RWPE1 (cell line): Measurements from ENCODE around the gene TPO.

ENCODE experiments used
- CTCF ChIA-PET: fragments of 350-600 bp; sonication (Branson Sonifier 250); formaldehyde crosslinking; extraction: SDS; loops from one replicate; lab custom pipeline; 2021; lab: Yijun Ruan, JAX
- POLR2A ChIA-PET: fragments of 400-600 bp; formaldehyde crosslinking; extraction: SDS; loops from one replicate; lab custom pipeline; 2020; ENCODE audit warnings: antibody characterized with exemption; ENCODE audit not compliant: low non-redundant PET; lab: Yijun Ruan, JAX
- DNase-seq: peaks from one replicate; pipeline ENCODE4 v3.0.0; 2012; ENCODE audit warnings: low spot score
- H3K27ac ChIP-seq: fragments of 450-650 bp; 2 replicates; pipeline ENCODE4 v1.5.1; 2017
- TF ChIP-seq, protein P1 (sequence below): fragments of 450-650 bp; conservative IDR thresholded peaks from 2 replicates; pipeline ENCODE4 v1.5.1; 2017; ENCODE audit warnings: low read depth, mild to moderate bottlenecking

The TPO gene

DNA sequence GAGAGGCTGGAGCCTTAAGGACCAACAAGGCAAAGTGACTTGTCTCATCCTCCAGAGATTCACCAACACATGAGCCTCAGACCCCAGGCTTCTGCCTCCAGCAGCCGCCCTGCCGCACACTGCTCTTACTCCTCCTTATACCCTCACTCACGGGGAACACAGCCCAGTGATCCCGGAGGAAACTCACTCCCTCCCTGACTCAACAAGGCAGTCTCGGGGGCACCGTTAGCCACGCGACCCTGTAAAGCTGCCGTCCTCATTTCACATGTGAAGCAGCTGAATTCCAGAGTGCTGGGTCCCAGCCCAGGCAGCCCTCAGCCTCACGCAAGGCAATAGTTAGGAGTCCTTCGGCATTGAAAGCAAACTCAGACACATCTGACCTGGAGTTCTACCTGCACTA, 129.7 kb downstream of the TPO start:
- ChIA-PET CTCF (interaction anchor here (1.2 kb wide), 1 partner anchor 8 kb away, joined by 5 read pairs; no protein-coding TSS in a partner anchor), POLR2A (no interaction called here)
- no peak overlapping the region for H3K27ac ChIP-seq
- TF ChIP-seq, protein P1, sequence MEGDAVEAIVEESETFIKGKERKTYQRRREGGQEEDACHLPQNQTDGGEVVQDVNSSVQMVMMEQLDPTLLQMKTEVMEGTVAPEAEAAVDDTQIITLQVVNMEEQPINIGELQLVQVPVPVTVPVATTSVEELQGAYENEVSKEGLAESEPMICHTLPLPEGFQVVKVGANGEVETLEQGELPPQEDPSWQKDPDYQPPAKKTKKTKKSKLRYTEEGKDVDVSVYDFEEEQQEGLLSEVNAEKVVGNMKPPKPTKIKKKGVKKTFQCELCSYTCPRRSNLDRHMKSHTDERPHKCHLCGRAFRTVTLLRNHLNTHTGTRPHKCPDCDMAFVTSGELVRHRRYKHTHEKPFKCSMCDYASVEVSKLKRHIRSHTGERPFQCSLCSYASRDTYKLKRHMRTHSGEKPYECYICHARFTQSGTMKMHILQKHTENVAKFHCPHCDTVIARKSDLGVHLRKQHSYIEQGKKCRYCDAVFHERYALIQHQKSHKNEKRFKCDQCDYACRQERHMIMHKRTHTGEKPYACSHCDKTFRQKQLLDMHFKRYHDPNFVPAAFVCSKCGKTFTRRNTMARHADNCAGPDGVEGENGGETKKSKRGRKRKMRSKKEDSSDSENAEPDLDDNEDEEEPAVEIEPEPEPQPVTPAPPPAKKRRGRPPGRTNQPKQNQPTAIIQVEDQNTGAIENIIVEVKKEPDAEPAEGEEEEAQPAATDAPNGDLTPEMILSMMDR, result no peak
- DNase-seq, result no peak

DNA sequence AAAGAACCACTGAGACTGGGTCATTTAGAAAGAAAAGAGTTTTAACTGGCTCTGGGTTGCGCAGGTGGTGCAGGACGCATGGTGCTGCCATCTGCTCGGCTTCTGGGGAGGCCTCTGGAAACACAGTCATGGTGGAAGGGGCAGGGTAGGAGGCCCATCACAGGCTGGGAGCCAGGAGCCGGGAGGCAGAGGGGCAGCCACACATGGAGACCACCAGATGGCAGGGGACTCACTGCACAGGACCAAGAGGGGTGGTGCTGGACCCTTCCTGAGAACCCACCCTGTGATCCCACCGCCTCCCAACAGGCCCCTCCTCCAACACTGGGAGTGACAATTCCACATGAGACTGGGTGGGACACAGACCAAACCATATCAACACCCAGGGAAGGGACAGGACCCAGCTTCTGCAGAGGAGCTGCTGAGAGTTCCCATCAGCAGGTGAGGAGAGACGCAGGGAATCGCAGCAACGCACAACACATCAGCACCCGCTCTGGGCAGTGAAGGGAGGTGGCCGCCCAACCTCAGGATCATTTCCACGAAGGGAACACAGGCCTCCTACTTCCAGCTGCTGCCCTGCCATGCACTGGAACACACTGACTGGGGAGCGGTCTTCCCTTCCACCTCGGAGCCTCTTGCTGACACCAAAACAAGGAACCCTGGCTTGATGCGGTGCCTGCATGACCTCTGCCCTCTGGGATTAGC, 130.7 kb downstream of the TPO start:
- no peak overlapping the region for H3K27ac ChIP-seq
- DNase-seq, result no peak
- CTCF ChIA-PET, result no interaction called here
- TF ChIP-seq, protein P1, result no peak
- POLR2A ChIA-PET, result no interaction called here

DNA sequence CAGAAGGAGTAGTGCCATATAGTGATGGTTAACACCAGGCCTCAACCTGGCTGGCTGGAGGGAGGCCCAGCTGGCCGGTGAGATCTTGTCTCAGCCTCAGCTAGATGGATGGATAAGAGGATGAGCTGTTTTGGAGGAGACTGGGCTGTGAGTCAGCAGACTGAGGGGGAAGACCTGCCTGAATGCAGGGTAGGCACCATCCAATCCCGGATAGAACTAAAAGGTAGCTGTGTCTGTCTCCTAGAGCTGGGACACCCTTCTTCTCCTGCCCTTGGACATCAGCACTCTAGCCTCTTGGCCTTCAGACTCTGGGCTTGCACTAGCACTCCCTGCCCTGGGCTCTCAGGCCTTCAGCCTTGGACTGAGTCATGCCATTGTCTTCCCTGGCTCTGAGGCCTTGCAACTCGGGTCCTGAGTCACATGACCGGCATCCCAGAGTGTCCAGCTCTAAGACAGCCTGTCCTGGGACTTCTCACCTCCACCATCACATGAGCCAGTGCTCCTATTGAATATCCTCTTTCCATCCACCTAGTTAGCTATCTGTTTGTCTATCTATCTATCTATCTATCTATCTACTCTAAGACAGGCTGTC, 131.3 kb downstream of the TPO start:
- DNase-seq, result no peak
- ChIA-PET CTCF (no interaction called here), POLR2A (no interaction called here)
- no peak overlapping the region for H3K27ac ChIP-seq
- TF ChIP-seq, protein P1, result no peak

DNA sequence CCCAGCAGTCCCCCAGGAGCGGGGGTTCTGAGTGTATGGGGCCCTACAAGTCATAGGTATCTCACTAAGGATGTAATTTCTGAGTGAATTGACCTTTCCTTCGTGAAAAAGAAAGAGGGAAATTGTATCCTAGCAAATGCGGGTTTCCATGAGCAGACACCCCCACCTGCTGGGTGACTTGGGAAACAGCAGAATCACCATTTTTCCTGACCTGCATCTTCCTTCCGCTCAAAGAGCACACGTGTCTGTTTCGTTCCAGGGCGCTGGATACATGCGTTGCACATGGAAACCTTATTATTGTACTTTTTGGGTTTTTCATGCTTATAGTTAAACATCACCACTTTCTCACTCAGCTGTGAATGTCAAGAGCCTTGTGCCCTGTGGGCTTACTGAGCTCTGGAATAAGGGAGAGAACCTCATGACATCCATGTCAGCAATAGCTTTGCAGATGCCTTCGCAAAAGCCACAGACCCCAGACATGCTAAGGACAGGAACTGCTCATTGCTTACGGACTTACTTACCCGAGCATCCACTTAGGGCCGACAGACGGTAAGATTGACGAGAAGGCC, 132.8 kb downstream of the TPO start:
- peak; percentile 71 for DNase-seq
- POLR2A ChIA-PET, result no interaction called here
- TF ChIP-seq, protein P1, result peak; percentile 82
- CTCF ChIA-PET, result interaction anchor here (0.5 to 0.8 kb wide), 5 partner anchors 50 to 592 kb away, joined by 3 to 5 read pairs (median 4); no protein-coding TSS in a partner anchor
- H3K27ac ChIP-seq, result no peak overlapping the region

DNA sequence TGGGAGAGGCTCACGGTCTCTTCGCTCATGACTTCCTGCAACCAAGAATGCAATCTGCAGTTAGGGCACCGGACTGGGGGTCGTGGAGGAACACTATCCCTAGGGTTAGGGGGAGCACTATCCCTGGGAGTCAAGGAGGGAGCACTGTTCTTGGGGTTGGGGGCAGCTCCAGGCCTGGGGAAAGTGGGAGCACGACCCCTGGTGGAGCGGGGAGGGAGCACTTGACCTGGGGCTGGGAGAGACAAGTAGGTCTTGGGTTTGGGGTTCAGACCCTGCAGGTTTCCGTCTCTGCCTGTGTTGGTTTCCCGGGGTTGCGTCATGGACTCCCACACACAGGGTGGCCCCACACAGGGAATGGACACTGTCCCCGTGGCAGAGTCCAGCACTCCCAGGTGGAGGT, 133.6 kb downstream of the TPO start:
- no peak for DNase-seq
- ChIA-PET POLR2A (no interaction called here), CTCF (interaction anchor here (0.6 to 0.8 kb wide), 4 partner anchors 51 to 593 kb away, joined by 4 to 5 read pairs (median 4); no protein-coding TSS in a partner anchor)
- no peak overlapping the region for H3K27ac ChIP-seq
- TF ChIP-seq, protein P1, result no peak; the same call in 1 of the 2 replicates

DNA sequence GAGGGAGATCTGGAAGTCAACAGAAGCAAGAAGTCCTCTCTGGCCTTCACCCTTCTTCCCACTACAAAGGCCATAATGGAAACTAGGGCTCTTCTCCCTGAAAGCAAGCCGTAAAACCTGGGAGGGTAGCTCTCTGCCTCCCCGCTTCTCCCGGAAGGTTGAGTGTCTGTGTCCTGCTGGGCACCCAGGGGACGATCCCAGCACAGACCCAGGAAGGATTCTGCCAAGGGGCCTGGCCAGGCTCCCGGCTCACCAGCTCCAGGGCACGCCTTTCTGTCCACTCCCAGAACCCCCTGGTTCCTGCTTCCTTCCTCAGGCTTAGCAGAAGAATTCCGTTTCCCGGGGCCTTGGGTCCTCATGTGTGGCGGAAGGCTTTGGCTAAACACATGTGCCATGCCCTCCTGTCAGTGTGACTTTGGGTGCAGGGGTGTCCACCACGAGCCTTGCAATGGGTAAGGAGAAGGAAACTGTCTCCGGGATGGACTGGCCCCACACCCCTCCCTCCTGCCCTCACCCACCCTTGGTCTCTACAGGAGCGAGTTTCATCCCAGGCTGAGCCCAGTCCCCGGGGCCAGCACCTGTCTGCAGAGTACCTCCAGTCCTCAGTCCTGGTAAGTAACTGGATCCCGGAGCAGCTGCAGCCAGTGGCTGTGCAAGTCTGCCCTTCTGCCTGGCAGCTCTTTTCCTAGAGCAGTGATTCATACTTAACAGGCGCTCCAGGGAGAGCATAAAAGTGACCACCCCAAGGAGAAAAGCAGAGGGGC, 135.8 kb downstream of the TPO start:
- no peak overlapping the region for H3K27ac ChIP-seq
- DNase-seq, result no peak
- TF ChIP-seq, protein P1, result no peak
- CTCF ChIA-PET, result interaction anchor here (0.7 to 1.8 kb wide), 5 partner anchors 10 to 1875 kb away, joined by 3 to 8 read pairs (median 3); no protein-coding TSS in a partner anchor
- POLR2A ChIA-PET, result no interaction called here
